Amniotic stem cell (primary cell): ENCODE measurements around the gene ZCCHC14.
A peak's percentile ranks its signal among the peaks of the same experiment; 100 is the strongest.

Experiments
- DNase-seq: peaks from one replicate; lab custom pipeline; 2025; lab: John Stamatoyannopoulos, UW

The ZCCHC14 gene

GRCh38 chr16:87457061-87457611 is 35.7 kb downstream of the ZCCHC14 start:
- no peak for DNase-seq

- no peak for DNase-seq
These were observed 38.4 kb downstream of the ZCCHC14 start for GRCh38 chr16:87454391-87454790.

- DNase-seq, result no peak
These were observed 39.5 kb downstream of the ZCCHC14 start for GRCh38 chr16:87453326-87453725.

GRCh38 chr16:87451563-87452210 is 41.1 kb downstream of the ZCCHC14 start:
- no peak for DNase-seq

DNA sequence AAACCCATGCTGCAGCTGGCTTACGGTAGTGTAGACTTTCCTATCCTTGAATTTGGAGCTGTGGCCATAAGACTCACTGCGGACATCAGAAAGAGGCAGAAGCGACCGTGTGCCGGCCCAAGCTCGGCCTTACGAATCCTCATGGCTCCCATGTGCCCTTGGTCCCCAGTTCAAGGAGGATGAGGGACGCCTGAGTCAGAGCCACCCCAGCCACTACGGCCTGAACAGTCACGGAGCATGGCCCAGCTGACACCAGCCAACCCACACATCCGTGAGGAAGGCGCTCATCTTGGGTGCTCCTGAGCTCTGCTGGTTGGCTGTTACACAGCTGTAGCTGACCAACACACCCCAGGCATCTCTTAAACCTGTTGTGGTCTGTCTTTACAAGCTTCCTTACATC is 44.0 kb downstream of the ZCCHC14 start:
- no peak for DNase-seq

DNA sequence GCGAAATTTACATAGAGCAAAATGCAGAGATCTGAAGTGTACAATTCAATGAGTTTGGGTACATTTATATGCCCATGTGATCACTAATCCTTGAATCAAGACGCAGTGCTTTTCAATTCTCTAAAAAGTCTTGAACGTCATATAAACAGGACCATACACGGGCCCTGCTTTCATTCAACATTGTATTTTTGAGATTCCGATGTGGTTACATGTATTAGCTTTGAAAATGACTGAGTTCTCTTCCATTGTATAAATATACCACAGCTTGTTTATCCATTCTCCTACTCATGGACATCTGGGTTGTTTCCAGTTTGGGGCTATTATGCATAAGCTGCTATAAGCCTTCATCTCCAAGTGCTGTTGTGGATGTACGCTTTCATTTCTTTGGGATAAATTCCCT is 45.5 kb downstream of the ZCCHC14 start:
- peak; percentile 54 for DNase-seq

DNA sequence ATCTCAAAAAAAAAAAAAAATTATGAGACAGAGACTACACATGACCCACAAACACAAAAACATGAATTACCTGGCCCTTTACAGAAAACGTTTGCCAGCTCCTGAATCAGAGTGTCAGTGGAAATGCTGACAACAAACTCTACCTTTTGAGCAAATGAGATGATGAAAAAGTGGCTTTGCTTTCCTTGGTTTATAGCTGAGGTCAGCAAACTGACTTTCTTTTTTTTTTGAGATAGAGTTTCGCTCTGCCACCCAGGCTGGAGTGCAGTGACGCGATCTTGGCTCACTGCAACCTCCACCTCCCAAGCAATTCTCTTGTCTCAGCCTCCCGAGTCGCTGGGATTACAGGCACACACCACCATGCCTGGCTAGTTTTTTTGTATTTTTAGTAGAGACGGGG is 46.3 kb downstream of the ZCCHC14 start:
- no peak for DNase-seq

GRCh38 chr16:87445486-87445885 is 47.3 kb downstream of the ZCCHC14 start:
- DNase-seq, result no peak

DNA sequence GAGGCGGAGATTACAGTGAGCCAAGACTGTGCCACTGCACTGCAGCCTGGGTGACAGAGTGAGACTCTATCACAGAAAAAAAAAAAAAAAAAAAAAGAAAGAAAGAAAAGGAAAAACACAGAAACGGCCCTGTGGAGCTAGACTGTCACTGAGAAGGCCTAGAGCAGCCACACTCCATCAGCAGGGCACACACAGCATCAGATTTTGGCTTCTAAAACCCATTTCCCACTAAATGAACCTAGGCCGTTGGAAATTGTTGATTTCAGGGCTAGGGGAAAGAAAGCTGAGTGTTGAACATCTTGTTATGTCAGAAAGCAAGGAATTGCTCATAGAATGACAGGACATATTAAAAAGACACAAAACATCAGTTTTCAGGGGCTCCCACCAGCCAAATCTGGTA is 48.9 kb downstream of the ZCCHC14 start:
- no peak for DNase-seq

DNA sequence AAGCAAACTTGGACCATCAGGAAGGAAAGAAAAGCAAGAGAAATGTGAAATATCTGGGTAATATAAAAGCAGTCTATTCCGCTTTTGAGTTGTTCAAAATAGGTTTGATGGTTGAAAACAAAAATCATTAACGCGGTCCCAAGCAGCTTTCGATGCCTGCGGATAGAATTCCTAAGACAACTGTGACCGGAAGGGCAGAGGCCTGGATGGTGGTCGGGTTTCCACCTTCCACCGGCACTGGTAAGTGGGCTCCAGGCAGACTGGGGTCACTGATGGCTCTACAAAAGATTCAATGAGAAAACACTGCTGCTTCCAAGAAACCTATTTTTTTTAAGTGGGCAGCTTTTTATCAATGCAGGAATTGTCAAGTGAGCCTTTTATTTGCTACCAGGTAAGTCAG is 49.8 kb downstream of the ZCCHC14 start:
- no peak for DNase-seq

- no peak for DNase-seq
These were observed 50.2 kb downstream of the ZCCHC14 start for GRCh38 chr16:87442581-87442966.

DNA sequence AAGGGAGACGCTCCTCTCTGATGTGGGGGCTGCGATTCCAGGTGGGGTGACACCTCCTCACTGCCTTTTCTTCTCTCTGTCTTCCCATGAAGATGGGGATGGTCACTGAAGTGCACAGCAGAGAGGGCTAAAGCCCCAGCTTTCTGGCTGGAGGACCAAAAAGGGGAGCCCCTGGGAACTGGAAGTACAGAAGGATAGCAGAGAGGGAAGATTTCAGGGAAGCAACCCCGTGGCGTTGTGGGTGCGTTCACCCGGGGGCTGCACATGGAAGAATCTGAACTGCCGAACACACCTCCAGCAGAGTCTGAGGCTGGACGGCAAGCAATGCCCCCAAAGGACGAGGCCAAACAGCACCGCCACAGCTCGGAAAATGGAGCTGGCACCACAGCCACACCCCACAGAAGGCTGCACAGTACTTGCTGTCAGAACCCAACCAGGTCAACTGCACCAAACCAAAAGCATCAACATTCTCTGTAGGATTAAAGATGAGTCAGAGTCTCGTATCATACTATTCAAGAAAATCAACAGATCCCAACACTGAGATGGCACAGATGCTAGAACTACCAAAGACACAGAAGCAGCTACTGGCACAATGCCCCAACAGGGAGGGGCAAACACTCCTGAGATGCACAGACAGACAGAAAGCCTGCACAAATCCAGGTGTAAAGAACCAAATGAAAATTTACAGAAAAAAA is 50.8 kb downstream of the ZCCHC14 start:
- no peak for DNase-seq

DNA sequence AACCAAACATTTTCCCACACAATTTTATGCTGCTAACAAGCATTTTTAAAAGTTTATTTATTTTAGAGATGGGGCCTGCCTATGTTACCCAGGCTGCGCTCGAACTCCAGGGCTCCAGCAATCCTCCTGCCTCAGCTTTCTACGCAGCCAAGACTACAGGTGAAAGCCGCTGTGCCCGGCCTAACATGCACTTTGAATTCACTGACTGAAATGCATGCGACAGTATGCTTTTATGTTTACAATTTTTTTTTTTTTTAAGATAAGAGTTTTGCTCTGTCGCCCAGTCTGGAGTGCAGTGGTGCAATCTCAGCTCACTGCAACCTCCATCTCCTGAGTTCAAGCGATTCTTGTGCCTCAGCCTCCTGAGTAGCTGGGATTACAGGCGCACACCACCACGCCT is 52.9 kb downstream of the ZCCHC14 start:
- DNase-seq, result no peak

DNA sequence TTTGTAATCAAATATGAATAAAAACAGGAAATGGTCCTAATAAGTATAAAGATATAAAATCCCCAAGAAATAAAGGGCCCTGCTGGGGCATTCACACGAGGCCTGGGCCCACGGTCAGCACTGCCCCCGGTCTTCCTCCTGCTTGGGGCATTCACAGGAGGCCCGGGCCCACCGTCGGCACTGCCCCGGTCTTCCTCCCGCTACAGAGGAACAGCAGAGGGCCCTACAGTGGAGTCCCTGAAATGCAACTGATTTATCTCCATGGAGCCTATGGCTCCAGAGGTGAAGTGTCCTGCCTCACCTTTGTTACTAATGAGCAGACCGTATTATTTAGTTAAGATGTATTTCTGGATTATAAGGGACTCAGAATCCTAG is 54.2 kb downstream of the ZCCHC14 start:
- no peak for DNase-seq

- no peak for DNase-seq
These were observed 54.8 kb downstream of the ZCCHC14 start for GRCh38 chr16:87437911-87438610.

DNA sequence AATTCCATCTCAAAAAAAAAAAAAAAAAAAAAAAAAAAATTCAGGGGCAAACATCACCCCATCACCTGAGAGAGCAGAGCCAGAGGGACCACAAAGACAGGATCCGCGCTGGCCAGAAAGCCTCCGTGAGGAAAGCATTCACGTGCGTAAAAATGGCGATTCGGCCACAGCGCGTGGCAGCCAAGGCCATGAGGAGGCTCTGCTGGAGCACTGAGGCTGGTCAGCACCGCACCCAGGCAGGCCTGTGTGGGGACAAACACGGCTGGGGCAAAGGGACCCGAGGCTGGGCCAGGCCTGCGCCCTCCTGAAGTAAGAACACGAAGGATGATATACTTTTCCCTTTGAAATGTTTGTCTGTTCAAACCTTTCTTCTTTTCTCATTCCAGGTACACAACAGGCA is 55.5 kb downstream of the ZCCHC14 start:
- DNase-seq, result no peak

DNA sequence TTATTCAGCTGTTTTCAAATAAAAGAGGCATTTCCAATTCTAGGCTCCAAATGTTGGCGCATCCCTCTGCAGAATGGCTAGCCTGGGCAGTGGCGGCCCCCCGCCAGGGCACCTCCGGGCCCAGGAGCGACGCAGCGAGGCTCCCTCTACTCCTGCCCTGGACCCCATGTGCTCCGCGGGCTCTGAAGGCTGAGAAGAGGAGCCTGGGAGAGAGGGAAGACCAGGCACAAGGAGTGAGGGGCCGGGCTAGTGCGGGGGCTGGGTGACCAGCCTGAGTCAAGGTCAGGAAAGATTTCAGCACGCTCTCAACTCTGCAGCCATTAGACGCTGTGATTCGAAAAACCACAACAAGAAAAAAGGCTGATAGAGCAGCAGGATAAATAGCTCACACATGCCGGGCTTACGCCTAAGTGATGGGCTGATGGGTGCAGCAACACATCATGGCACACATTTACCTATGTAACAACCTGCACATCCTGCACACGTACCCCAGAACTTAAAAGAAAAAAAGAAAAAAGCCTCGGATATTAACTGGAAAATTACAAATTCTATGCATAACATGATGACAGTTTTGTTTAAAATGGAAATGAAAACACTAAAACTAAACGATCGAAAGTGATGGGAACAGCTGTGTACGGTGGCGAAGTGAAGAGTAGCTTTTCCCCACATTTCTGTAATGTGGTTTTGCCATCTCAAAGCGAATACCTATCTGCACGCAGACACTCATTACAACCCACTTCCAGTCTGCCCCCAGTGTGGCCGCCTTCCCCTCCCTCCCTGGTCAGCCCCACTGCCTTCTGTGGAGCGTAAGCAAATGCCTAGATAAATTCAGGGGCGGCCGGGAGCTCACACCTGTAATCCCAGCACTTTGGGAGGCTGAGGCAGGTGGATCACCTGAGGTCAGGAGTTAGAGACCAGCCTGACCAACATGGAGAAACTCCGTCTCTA is 56.3 kb downstream of the ZCCHC14 start:
- DNase-seq, result no peak

- DNase-seq, result no peak
These were observed 57.2 kb downstream of the ZCCHC14 start for GRCh38 chr16:87435372-87436224.

GRCh38 chr16:87434146-87434667 is 58.6 kb downstream of the ZCCHC14 start:
- DNase-seq, result no peak

- no peak for DNase-seq
These were observed 60.4 kb downstream of the ZCCHC14 start for GRCh38 chr16:87432330-87432915.
